Panc1 (cell line): Measurements from ENCODE around the gene PTH2. TPM values are rescaled to one million over a fixed set of nuclear protein-coding genes. Genes with fewer than 3 reads are reported as not detected.

Source experiments
- ATAC-seq: fragments of 200-7000 bp; cut with Tn5 transposase; 2 replicates; pipeline ENCODE4 v1.9.1; 2020; ENCODE audit warnings: mild to moderate bottlenecking, moderate library complexity
- BruUV-seq: library from RNA; stranded (reverse); fragments of 400-500 nt; replicated peaks from 2 replicates; lab custom pipeline; 2021; lab: Mats Ljungman, UMichigan
- CTCF ChIA-PET: fragments of 300-600 bp; sonication (Branson Sonifier 250); formaldehyde crosslinking; loops from one replicate; lab custom pipeline; 2022; ENCODE audit warnings: antibody characterized with exemption; lab: Charles Lee
- POLR2A ChIA-PET: fragments of 300-600 bp; sonication (Branson Sonifier 250); formaldehyde crosslinking; loops from one replicate; lab custom pipeline; 2022; ENCODE audit warnings: antibody characterized with exemption; lab: Charles Lee
- DNase-seq: peaks from one replicate; pipeline ENCODE4 v3.0.0-alpha.2; 2010; ENCODE audit warnings: low read depth, low spot score
- H3K27ac ChIP-seq: 2 replicates; pipeline ENCODE4 v1.5.1; 2011; ENCODE audit warnings: mild to moderate bottlenecking, low read length, inconsistent platforms
- H3K27me3 ChIP-seq: fragments of 200-500 bp; sonication (Bioruptor generic); 2 replicates; pipeline ENCODE4 v1.6.0; 2014; ENCODE audit warnings: low read length, inconsistent platforms; ENCODE audit not compliant: control insufficient read depth, insufficient read depth
- H3K36me3 ChIP-seq: fragments of 200-500 bp; sonication (Bioruptor generic); 2 replicates; pipeline ENCODE4 v1.5.1; 2014; ENCODE audit warnings: inconsistent platforms, mild to moderate bottlenecking, low read length, moderate library complexity; ENCODE audit not compliant: control insufficient read depth, insufficient read depth
- H3K4me1 ChIP-seq: 2 replicates; pipeline ENCODE4 v1.5.1; 2011; ENCODE audit warnings: inconsistent platforms, mild to moderate bottlenecking, low read length, moderate library complexity; ENCODE audit not compliant: control insufficient read depth, insufficient read depth
- H3K4me3 ChIP-seq, 2 experiments: 2 replicates each; pipeline ENCODE4 v1.5.1; 2011 to 2012; ENCODE audit warnings: low read depth in 2 of 2, low read length in 2 of 2, mild to moderate bottlenecking in 2 of 2, inconsistent platforms in 1 of 2, moderate library complexity in 1 of 2
- H3K9me3 ChIP-seq: fragments of 200-500 bp; sonication (Bioruptor generic); 2 replicates; pipeline ENCODE4 v1.5.1; 2014; ENCODE audit warnings: low read depth, mild to moderate bottlenecking, inconsistent platforms, low read length, moderate library complexity; ENCODE audit not compliant: control insufficient read depth, insufficient read depth
- POLR2AphosphoS5 ChIP-seq: IDR thresholded peaks from 2 replicates; pipeline ENCODE4 v1.6.1; 2012; ENCODE audit warnings: mild to moderate bottlenecking, low read depth, low read length, moderate library complexity
- REST ChIP-seq, 2 experiments: IDR thresholded peaks; 2 replicates each; pipeline ENCODE4 v1.6.1; 2011 to 2012; ENCODE audit warnings: low read depth in 2 of 2, control low read depth in 1 of 2, low read length in 1 of 2, mild to moderate bottlenecking in 1 of 2, moderate library complexity in 1 of 2; ENCODE audit not compliant: insufficient read depth in 1 of 2
- SIN3A ChIP-seq: IDR thresholded peaks from 2 replicates; pipeline ENCODE4 v1.6.1; 2012; ENCODE audit warnings: low read depth, mild to moderate bottlenecking, low read length, moderate library complexity, borderline replicate concordance; ENCODE audit not compliant: insufficient read depth
- TCF7L2 ChIP-seq: IDR thresholded peaks from 2 replicates; pipeline ENCODE4 v1.6.1; 2011; ENCODE audit warnings: mild to moderate bottlenecking, low read depth, low read length, inconsistent platforms
- in situ Hi-C: cut with HindIII; loops from 2 replicates; pipeline ENCODE4 v1.10.0; 2016; ENCODE audit warnings: low sequenced_read_pairs, low pct_unique_long_range_greater_than_20kb
- intact Hi-C: fragments of 100-400 bp; cut with micrococcal nuclease; formaldehyde crosslinking; loops from one replicate; pipeline ENCODE4 v1.10.0; 2022; ENCODE audit not compliant: unreplicated experiment
- total RNA-seq: library from RNA; stranded (reverse); gene quantifications from one replicate; pipeline ENCODE4 v1.2.1, GENCODE V29; 2021; ENCODE audit not compliant: unreplicated experiment
- TF ChIP-seq, protein P1 (sequence below): fragments of 450-650 bp; IDR thresholded peaks from 2 replicates; pipeline ENCODE4 v1.5.1; 2017; ENCODE audit warnings: mild to moderate bottlenecking

PTH2 gene
- total RNA-seq, 1 experiment from 2014 or later, result not detected

- in situ Hi-C loops, result no loop called here
- CTCF ChIA-PET, result no interaction called here
- H3K4me3 ChIP-seq, result no peak overlapping the region
- no peak overlapping the region for H3K27ac ChIP-seq
- H3K36me3 ChIP-seq, result no peaks in the 10 kb centered on the region
- no peaks in the 10 kb centered on the region for H3K4me1 ChIP-seq
- POLR2A ChIA-PET, result no interaction called here
- no TSS peak for BruUV-seq
- ATAC-seq, result no peak
- no peak for DNase-seq
- TF ChIP-seq, protein P1, sequence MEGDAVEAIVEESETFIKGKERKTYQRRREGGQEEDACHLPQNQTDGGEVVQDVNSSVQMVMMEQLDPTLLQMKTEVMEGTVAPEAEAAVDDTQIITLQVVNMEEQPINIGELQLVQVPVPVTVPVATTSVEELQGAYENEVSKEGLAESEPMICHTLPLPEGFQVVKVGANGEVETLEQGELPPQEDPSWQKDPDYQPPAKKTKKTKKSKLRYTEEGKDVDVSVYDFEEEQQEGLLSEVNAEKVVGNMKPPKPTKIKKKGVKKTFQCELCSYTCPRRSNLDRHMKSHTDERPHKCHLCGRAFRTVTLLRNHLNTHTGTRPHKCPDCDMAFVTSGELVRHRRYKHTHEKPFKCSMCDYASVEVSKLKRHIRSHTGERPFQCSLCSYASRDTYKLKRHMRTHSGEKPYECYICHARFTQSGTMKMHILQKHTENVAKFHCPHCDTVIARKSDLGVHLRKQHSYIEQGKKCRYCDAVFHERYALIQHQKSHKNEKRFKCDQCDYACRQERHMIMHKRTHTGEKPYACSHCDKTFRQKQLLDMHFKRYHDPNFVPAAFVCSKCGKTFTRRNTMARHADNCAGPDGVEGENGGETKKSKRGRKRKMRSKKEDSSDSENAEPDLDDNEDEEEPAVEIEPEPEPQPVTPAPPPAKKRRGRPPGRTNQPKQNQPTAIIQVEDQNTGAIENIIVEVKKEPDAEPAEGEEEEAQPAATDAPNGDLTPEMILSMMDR, result no peak
- TF ChIP-seq POLR2AphosphoS5 (no peak), SIN3A (no peak), REST (IDR thresholded peaks at IDR 0.05; ENCODE audit: insufficient read depth in 1 of 2, low read depth in 2 of 2, low read length in 1 of 2) (no peak), TCF7L2 (no peak)
- H3K9me3 ChIP-seq, result no peaks in the 10 kb centered on the region
- intact Hi-C loops, result no loop called here
- H3K27me3 ChIP-seq, result peaks cover 10% of the 10 kb centered on the region
Observed at GRCh38 chr19:49417088-49417487, 6.2 kb downstream of the PTH2 start.

DNA sequence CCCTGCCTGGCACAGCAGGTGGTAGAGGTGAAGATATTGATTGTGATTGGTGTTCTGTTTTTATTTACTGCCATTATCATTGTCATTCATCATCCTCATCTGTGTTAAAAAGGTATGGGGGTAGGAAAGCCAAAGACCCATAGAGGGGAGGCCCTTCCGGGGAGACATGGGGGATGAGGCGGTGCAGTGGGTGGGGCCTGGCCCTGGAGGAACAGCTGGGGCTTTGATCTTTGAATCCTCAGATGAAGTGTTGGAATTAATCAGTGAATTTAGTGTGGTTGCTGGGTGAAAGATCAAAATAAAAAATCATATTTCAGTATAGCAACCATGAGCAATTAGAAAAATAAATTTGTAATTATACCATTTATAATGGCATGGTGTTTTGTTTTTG lies 7.4 kb downstream of the PTH2 start:
- DNase-seq, result no peak
- Histone ChIP-seq H3K9me3 (no peaks in the 10 kb centered on the region), H3K4me3 (no peak overlapping the region), H3K27me3 (0 out of 2 replicates have a peak, but pooled peaks cover 2% of the 10 kb centered on the region), H3K4me1 (no peaks in the 10 kb centered on the region), H3K36me3 (no peaks in the 10 kb centered on the region), H3K27ac (no peak overlapping the region)
- CTCF ChIA-PET, result no interaction called here
- POLR2A ChIA-PET, result no interaction called here
- in situ Hi-C loops (no loop called here), intact Hi-C loops (no loop called here)
- no TSS peak for BruUV-seq
- no peak for ATAC-seq
- TF ChIP-seq SIN3A (no peak), TCF7L2 (no peak), POLR2AphosphoS5 (no peak), REST (IDR thresholded peaks at IDR 0.05; ENCODE audit: insufficient read depth in 1 of 2, low read depth in 2 of 2, low read length in 1 of 2) (no peak)
- TF ChIP-seq, protein P1, result no peak
